ENCODE results near the gene LRRC9.
"Not testable (repeated sequence)": the region's sequence is repeated elsewhere in the genome, so short reads cannot be mapped to it uniquely, and the experiment has no call there.

The LRRC9 gene

GRCh38 chr14:59931237-59931636 lies 11.3 kb downstream of the LRRC9 start:
- no peak overlapping the region for H3K4me2 ChIP-seq (ENCODE audit: low read depth, low read length, poor library complexity, severe bottlenecking)
- no peak overlapping the region for H3K9ac ChIP-seq (ENCODE audit: low read depth, low read length, poor library complexity, severe bottlenecking)

GRCh38 chr14:59936145-59936544 lies 16.2 kb downstream of the LRRC9 start:
- no peaks in the 10 kb centered on the region for H3K36me3 ChIP-seq (ENCODE audit: insufficient read depth, low read length)
- H3K4me2 ChIP-seq (ENCODE audit: low read depth, low read length, poor library complexity, severe bottlenecking): no peak overlapping the region
- no peaks in the 10 kb centered on the region for H3K9me2 ChIP-seq (replicated peaks; ENCODE audit: low read depth, low read length)
- no peaks in the 10 kb centered on the region for H3K9me3 ChIP-seq (ENCODE audit: insufficient read depth, low read depth, low read length)
- TF ChIP-seq EZH2phosphoT487 (IDR thresholded peaks at IDR 0.05; ENCODE audit: borderline replicate concordance) (no peak), CTCF (conservative IDR thresholded peaks at IDR 0.05; ENCODE audit: low read length) (no peak)
- H3K9ac ChIP-seq (ENCODE audit: low read depth, low read length, poor library complexity, severe bottlenecking): no peak overlapping the region
- no peaks in the 10 kb centered on the region for H4K20me1 ChIP-seq (ENCODE audit: insufficient read depth, low read length, poor library complexity, severe bottlenecking)
- H3F3A ChIP-seq (ENCODE audit: low read depth): no peaks in the 10 kb centered on the region
- no peaks in the 10 kb centered on the region for H3K27me3 ChIP-seq (ENCODE audit: insufficient read depth, low read length, poor library complexity, severe bottlenecking)
- H3K79me2 ChIP-seq (ENCODE audit: insufficient read depth, low read length): no peaks in the 10 kb centered on the region
- H2AFZ ChIP-seq (ENCODE audit: low read length): no peak overlapping the region
- no peak overlapping the region for H3K4me3 ChIP-seq (ENCODE audit: low read length, poor library complexity, severe bottlenecking)
- H3K4me1 ChIP-seq (ENCODE audit: insufficient read depth, low read length, poor library complexity, severe bottlenecking): no peaks in the 10 kb centered on the region

More at GRCh38 chr14:59931237-59931636, 11.3 kb downstream of the LRRC9 start:
- Histone ChIP-seq H3K79me2 (ENCODE audit: insufficient read depth, low read length) (no peaks in the 10 kb centered on the region), H3K4me1 (ENCODE audit: insufficient read depth, low read length, poor library complexity, severe bottlenecking) (no peaks in the 10 kb centered on the region), H4K20me1 (ENCODE audit: insufficient read depth, low read length, poor library complexity, severe bottlenecking) (no peaks in the 10 kb centered on the region), H3K36me3 (ENCODE audit: insufficient read depth, low read length) (no peaks in the 10 kb centered on the region), H3K9me3 (ENCODE audit: insufficient read depth, low read depth, low read length) (no peaks in the 10 kb centered on the region), H3K9me2 (replicated peaks; ENCODE audit: low read depth, low read length) (no peaks in the 10 kb centered on the region), H3K27me3 (ENCODE audit: insufficient read depth, low read length, poor library complexity, severe bottlenecking) (no peaks in the 10 kb centered on the region), H3K4me3 (ENCODE audit: low read length, poor library complexity, severe bottlenecking) (no peak overlapping the region), H2AFZ (ENCODE audit: low read length) (no peak overlapping the region), H3F3A (ENCODE audit: low read depth) (no peaks in the 10 kb centered on the region)
- TF ChIP-seq EZH2phosphoT487 (IDR thresholded peaks at IDR 0.05; ENCODE audit: borderline replicate concordance) (no peak), CTCF (conservative IDR thresholded peaks at IDR 0.05; ENCODE audit: low read length) (no peak)

GRCh38 chr14:59939828-59940227 lies 19.9 kb downstream of the LRRC9 start:
- H3K4me2 ChIP-seq (ENCODE audit: low read depth, low read length, poor library complexity, severe bottlenecking): no peak overlapping the region
- H2AFZ ChIP-seq (ENCODE audit: low read length): no peak overlapping the region
- H3K9me2 ChIP-seq (replicated peaks; ENCODE audit: low read depth, low read length): no peaks in the 10 kb centered on the region
- H3K9ac ChIP-seq (ENCODE audit: low read depth, low read length, poor library complexity, severe bottlenecking): no peak overlapping the region
- H3K79me2 ChIP-seq (ENCODE audit: insufficient read depth, low read length): no peaks in the 10 kb centered on the region
- H3F3A ChIP-seq (ENCODE audit: low read depth): no peaks in the 10 kb centered on the region
- H3K9me3 ChIP-seq (ENCODE audit: insufficient read depth, low read depth, low read length): no peaks in the 10 kb centered on the region
- no peaks in the 10 kb centered on the region for H3K4me1 ChIP-seq (ENCODE audit: insufficient read depth, low read length, poor library complexity, severe bottlenecking)
- no peaks in the 10 kb centered on the region for H4K20me1 ChIP-seq (ENCODE audit: insufficient read depth, low read length, poor library complexity, severe bottlenecking)
- H3K27me3 ChIP-seq (ENCODE audit: insufficient read depth, low read length, poor library complexity, severe bottlenecking): no peaks in the 10 kb centered on the region
- TF ChIP-seq CTCF (conservative IDR thresholded peaks at IDR 0.05; ENCODE audit: low read length) (no peak), EZH2phosphoT487 (IDR thresholded peaks at IDR 0.05; ENCODE audit: borderline replicate concordance) (no peak)
- no peak overlapping the region for H3K4me3 ChIP-seq (ENCODE audit: low read length, poor library complexity, severe bottlenecking)
- H3K36me3 ChIP-seq (ENCODE audit: insufficient read depth, low read length): no peaks in the 10 kb centered on the region

- H3K27me3 ChIP-seq (ENCODE audit: insufficient read depth, low read length, poor library complexity, severe bottlenecking); H4K20me1 ChIP-seq (ENCODE audit: insufficient read depth, low read length, poor library complexity, severe bottlenecking); H3F3A ChIP-seq (ENCODE audit: low read depth); H3K9me3 ChIP-seq (ENCODE audit: insufficient read depth, low read depth, low read length); H2AFZ ChIP-seq (ENCODE audit: low read length); H3K79me2 ChIP-seq (ENCODE audit: insufficient read depth, low read length); H3K9ac ChIP-seq (ENCODE audit: low read depth, low read length, poor library complexity, severe bottlenecking); H3K36me3 ChIP-seq (ENCODE audit: insufficient read depth, low read length); H3K4me1 ChIP-seq (ENCODE audit: insufficient read depth, low read length, poor library complexity, severe bottlenecking); H3K9me2 ChIP-seq (replicated peaks; ENCODE audit: low read depth, low read length); H3K4me2 ChIP-seq (ENCODE audit: low read depth, low read length, poor library complexity, severe bottlenecking); H3K4me3 ChIP-seq (ENCODE audit: low read length, poor library complexity, severe bottlenecking): not testable (repeated sequence)
These were observed 22.4 kb downstream of the LRRC9 start for GRCh38 chr14:59942296-59942862.
